Ovary (tissue), 9 donors: ENCODE results near the gene PODXL. TPM values are rescaled to one million over a fixed set of nuclear protein-coding genes. Genes with fewer than 3 reads are reported as not detected.

ENCODE experiments used
- DNase-seq, 5 donors: peaks; one replicate each; pipeline ENCODE4 v3.0.0-alpha.2; 2019 to 2020
- H3K27ac ChIP-seq, 2 donors: fragments of 200-600 bp; one replicate each; pipeline versions ENCODE4 v1.5.1 to v1.8.0; 2019 to 2022
- H3K27me3 ChIP-seq: fragments of 200-600 bp; one replicate; pipeline ENCODE4 v1.8.0; 2022
- H3K36me3 ChIP-seq: fragments of 200-600 bp; sonication (generic); one replicate; pipeline ENCODE4 v1.5.1; 2019
- H3K4me1 ChIP-seq: one replicate; pipeline ENCODE4 v1.8.1; 2013; ENCODE audit warnings: mild to moderate bottlenecking, moderate library complexity; ENCODE audit not compliant: insufficient read depth
- H3K4me3 ChIP-seq: fragments of 200-600 bp; sonication (generic); one replicate; pipeline ENCODE4 v1.5.1; 2017
- H3K9me3 ChIP-seq, 2 donors: fragments of 200-600 bp in 1 of 2; sonication (generic) in 1 of 2; one replicate each; pipeline versions ENCODE4 v1.5.1 to v1.8.1; 2013 to 2019; ENCODE audit warnings: mild to moderate bottlenecking in 1 of 2, moderate library complexity in 1 of 2
- CTCF ChIP-seq, 3 donors: fragments of 450-650 bp in 2 of 3; fragments of 200-600 bp in 1 of 3; IDR thresholded peaks; one replicate each; pipeline versions ENCODE4 v1.5.1 to v1.8.0; 2016 to 2022; ENCODE audit warnings: antibody characterized with exemption in 3 of 3, mild to moderate bottlenecking in 1 of 3
- EP300 ChIP-seq: sonication (generic); formaldehyde crosslinking; IDR thresholded peaks from one replicate; pipeline ENCODE4 v1.6.1; 2017; ENCODE audit warnings: antibody characterized with exemption
- POLR2A ChIP-seq: fragments of 450-650 bp; IDR thresholded peaks from one replicate; pipeline ENCODE4 v1.6.1; 2017; ENCODE audit warnings: antibody characterized with exemption, mild to moderate bottlenecking, moderate library complexity
- WGBS, 3 donors: extraction: QIAGEN DNeasy Blood & Tissue Kit in 1 of 3; methylation state at CpG; one replicate each; pipeline versions ENCODE4 v1.1.5 to v1.1.7; 2013 to 2017; 5-methylcytosine and 5-hydroxymethylcytosine counted together
- intact Hi-C, 4 donors: fragments of 100-400 bp; cut with DNase I; formaldehyde crosslinking; loops; one replicate each; pipeline versions ENCODE4 v1.11.0 to v1.15.1; 2022 to 2023
- polyA plus RNA-seq, 2 donors: library from polyadenylated mRNA; stranded (reverse); fragments of 200-250 nt in 1 of 2; fragments of 350-450 nt in 1 of 2; fragmentation: Illumina TruSeq in 1 of 2; extraction: RNeasy Lipid Tissue Mini Kit (QIAGEN cat#74804) in 1 of 2; gene quantifications; one replicate each; pipeline ENCODE4 v1.2.3, GENCODE V29; 2013 to 2014
- total RNA-seq, 7 donors: library from RNA; depleted of rRNA in 2 of 7; stranded (reverse); fragments of >200 nt in 2 of 7; fragmentation: NEBNext Ultra II Directional in 3 of 7; extraction: Animal tissue kit (Norgen Biotek cat#: 25700) in 3 of 7; gene quantifications; one replicate each; pipeline versions ENCODE4 v1.1.0 to v1.2.4, GENCODE V29; 2016 to 2023
- donor health status: DM: no; HTN: no; CAD: no; lungs with moderate emphysema.
- donor health status: DM: no; HTN: no; CAD: no.
- donor health status: Bipolar disorder and iron deficiency.
- donor health status: DM: yes; HTN: yes; CAD: no.
- donor health status: DM: no; HTN: no; CAD: no.
- donor health status: DM: yes; HTN: yes; CAD: no.

Gene PODXL
- total and polyA plus RNA-seq, 9 donors, result 13.2 to 85.1 (median 34.8) TPM

- TF ChIP-seq CTCF (IDR thresholded peaks at IDR 0.05), result no peak
- no peak for TF ChIP-seq POLR2A
- TF ChIP-seq EP300, result no peak
- no peaks in the 10 kb centered on the region for H3K9me3 ChIP-seq
- no peak overlapping the region for H3K4me3 ChIP-seq
- no peaks in the 10 kb centered on the region for H3K4me1 ChIP-seq
- no peak overlapping the region for H3K27ac ChIP-seq
- intact Hi-C loops, result no loop called here
- DNase-seq, result no peak
- no peaks in the 10 kb centered on the region for H3K27me3 ChIP-seq
- H3K36me3 ChIP-seq, result no peaks in the 10 kb centered on the region
- WGBS, 3 donors, result 57 to 68% (median 67%) methylated on average over 2 of the region's 2 CpGs
Measured at GRCh38 chr7:131493081-131493480, 63.3 kb downstream of the PODXL start.

GRCh38 chr7:131489881-131490280 is 66.5 kb downstream of the PODXL start:
- Histone ChIP-seq H3K9me3 (no peaks in the 10 kb centered on the region), H3K36me3 (no peaks in the 10 kb centered on the region), H3K4me3 (no peak overlapping the region), H3K27ac (no peak overlapping the region), H3K4me1 (no peaks in the 10 kb centered on the region), H3K27me3 (no peaks in the 10 kb centered on the region)
- intact Hi-C loops, result no loop called here
- TF ChIP-seq CTCF (IDR thresholded peaks at IDR 0.05), result no peak
- TF ChIP-seq EP300, result no peak
- TF ChIP-seq POLR2A, result no peak
- WGBS, 3 donors, result 94 to 97% (median 97%) methylated on average over 4 of the region's 4 CpGs
- no peak for DNase-seq

GRCh38 chr7:131489196-131489595 is 67.2 kb downstream of the PODXL start:
- DNase-seq, result no peak
- H3K36me3 ChIP-seq, result no peaks in the 10 kb centered on the region
- no peaks in the 10 kb centered on the region for H3K9me3 ChIP-seq
- intact Hi-C loops, result no loop called here
- no peaks in the 10 kb centered on the region for H3K4me1 ChIP-seq
- no peaks in the 10 kb centered on the region for H3K27me3 ChIP-seq
- H3K27ac ChIP-seq, result no peak overlapping the region
- H3K4me3 ChIP-seq, result no peak overlapping the region
- 58 to 80% (median 67%) methylated on average over 1 of the region's 1 CpG for WGBS, 3 donors
- TF ChIP-seq CTCF (IDR thresholded peaks at IDR 0.05), result no peak

GRCh38 chr7:131488361-131488760 is 68.1 kb downstream of the PODXL start:
- no peak for DNase-seq
- no peaks in the 10 kb centered on the region for H3K4me1 ChIP-seq
- no peaks in the 10 kb centered on the region for H3K27me3 ChIP-seq
- intact Hi-C loops, result no loop called here
- no peak overlapping the region for H3K27ac ChIP-seq
- no peak for TF ChIP-seq EP300
- H3K4me3 ChIP-seq, result no peak overlapping the region
- 52 to 77% (median 58%) methylated on average over 2 of the region's 2 CpGs for WGBS, 3 donors
- no peaks in the 10 kb centered on the region for H3K36me3 ChIP-seq
- no peaks in the 10 kb centered on the region for H3K9me3 ChIP-seq

- intact Hi-C loops, result no loop called here
- no peak overlapping the region for H3K4me3 ChIP-seq
- DNase-seq, result no peak
- H3K9me3 ChIP-seq, result no peaks in the 10 kb centered on the region
- H3K36me3 ChIP-seq, result no peaks in the 10 kb centered on the region
- WGBS, 3 donors, result 71 to 78% (median 75%) methylated on average over 1 of the region's 1 CpG
- no peak for TF ChIP-seq CTCF (IDR thresholded peaks at IDR 0.05)
- no peak for TF ChIP-seq EP300
- TF ChIP-seq POLR2A, result no peak
- H3K4me1 ChIP-seq, result no peaks in the 10 kb centered on the region
- no peak overlapping the region for H3K27ac ChIP-seq
- H3K27me3 ChIP-seq, result no peaks in the 10 kb centered on the region
Measured at GRCh38 chr7:131487217-131487616, 69.2 kb downstream of the PODXL start.
